OCI-LY7 (cell line): ENCODE results near the gene EFHD1. TPM values are rescaled to one million over a fixed set of nuclear protein-coding genes. Genes with fewer than 3 reads are reported as not detected.

Experiments used
- BruUV-seq: library from RNA; stranded (reverse); fragments of 400-500 nt; replicated peaks from 2 replicates; lab custom pipeline; 2021; lab: Mats Ljungman, UMichigan
- CTCF ChIA-PET: fragments of 300-600 bp; sonication (Branson Sonifier 250); formaldehyde crosslinking; loops from one replicate; lab custom pipeline; 2022; ENCODE audit warnings: antibody characterized with exemption; ENCODE audit not compliant: unreplicated experiment; lab: Charles Lee
- POLR2A ChIA-PET: fragments of 300-600 bp; sonication (Branson Sonifier 250); formaldehyde crosslinking; loops from one replicate; lab custom pipeline; 2022; ENCODE audit warnings: antibody characterized with exemption; lab: Charles Lee
- DNase-seq: peaks from one replicate; pipeline ENCODE4 v3.0.0-alpha.2; 2015; ENCODE audit warnings: low spot score
- H2AFZ ChIP-seq: fragments of 200-600 bp; sonication (generic), shearing (Covaris generic); 2 replicates; pipeline ENCODE4 v1.6.1; 2014; ENCODE audit warnings: mild to moderate bottlenecking, antibody characterized with exemption, low read length, moderate library complexity
- H3K27ac ChIP-seq: fragments of 200-600 bp; sonication (generic); 2 replicates; pipeline ENCODE4 v1.5.1; 2014; ENCODE audit warnings: mixed run types, low read depth, mild to moderate bottlenecking, moderate library complexity, low read length, inconsistent platforms; ENCODE audit not compliant: poor library complexity, severe bottlenecking
- H3K36me3 ChIP-seq: fragments of 200-600 bp; sonication (generic); 2 replicates; pipeline ENCODE4 v1.6.1; 2014; ENCODE audit warnings: mild to moderate bottlenecking, antibody characterized with exemption, low read length, moderate library complexity, mixed read lengths; ENCODE audit not compliant: insufficient read depth
- H3K4me1 ChIP-seq: fragments of 200-600 bp; sonication (generic); 2 replicates; pipeline ENCODE4 v1.5.1; 2014; ENCODE audit warnings: mild to moderate bottlenecking, low read length; ENCODE audit not compliant: insufficient read depth, poor library complexity, severe bottlenecking
- H3K4me2 ChIP-seq: fragments of 200-600 bp; sonication (generic); 2 replicates; pipeline ENCODE4 v1.6.1; 2014; ENCODE audit warnings: mild to moderate bottlenecking, low read length
- H3K4me3 ChIP-seq: fragments of 200-600 bp; sonication (generic); 2 replicates; pipeline ENCODE4 v1.5.1; 2014; ENCODE audit warnings: mild to moderate bottlenecking, low read depth, low read length; ENCODE audit not compliant: poor library complexity, severe bottlenecking
- H3K79me2 ChIP-seq: fragments of 200-600 bp; sonication (generic); 2 replicates; pipeline ENCODE4 v1.6.1; 2016; ENCODE audit warnings: low read depth, mild to moderate bottlenecking, low read length, moderate library complexity, mixed read lengths; ENCODE audit not compliant: insufficient read depth
- H3K9me2 ChIP-seq: fragments of 200-600 bp; sonication (generic); 2 replicates; pipeline ENCODE4 v1.6.1; 2016; ENCODE audit warnings: mild to moderate bottlenecking, low read length, mixed read lengths; ENCODE audit not compliant: insufficient read depth
- H3K9me3 ChIP-seq: fragments of 200-600 bp; sonication (generic); 2 replicates; pipeline ENCODE4 v1.6.1; 2014; ENCODE audit warnings: mild to moderate bottlenecking, mixed run types, low read length, mixed read lengths
- H4K20me1 ChIP-seq: fragments of 200-600 bp; sonication (generic); 2 replicates; pipeline ENCODE4 v1.6.1; 2014; ENCODE audit warnings: mild to moderate bottlenecking, antibody characterized with exemption, low read length, moderate library complexity, mixed read lengths; ENCODE audit not compliant: insufficient read depth
- CTCF ChIP-seq: fragments of 200-600 bp; sonication (generic); conservative IDR thresholded peaks from 2 replicates; pipeline ENCODE4 v1.5.1; 2014; ENCODE audit warnings: mild to moderate bottlenecking, antibody characterized with exemption, low read length, moderate library complexity, mixed read lengths
- EZH2phosphoT487 ChIP-seq: fragments of 200-600 bp; sonication (generic); IDR thresholded peaks from 2 replicates; pipeline ENCODE4 v1.6.1; 2018; ENCODE audit warnings: low read depth, borderline replicate concordance, mild to moderate bottlenecking, mixed run types, antibody characterized with exemption, low read length, moderate library complexity, mixed read lengths
- intact Hi-C: fragments of 100-400 bp; cut with micrococcal nuclease; formaldehyde crosslinking; loops from one replicate; pipeline ENCODE4 v1.10.0; 2022; ENCODE audit not compliant: unreplicated experiment
- total RNA-seq, 2 experiments: library from RNA; depleted of rRNA in 1 of 2; stranded (reverse); fragments of >200 nt in 1 of 2; shearing (Covaris generic) in 1 of 2; gene quantifications; 2 replicates each; pipeline ENCODE4 v1.2.3, GENCODE V29; 2014 to 2022

EFHD1 gene
- total RNA-seq, 2 experiments from 2014 or later, result not detected

GRCh38 chr2:232641153-232641848, 7.9 kb downstream of the EFHD1 start:
- no peaks in the 10 kb centered on the region for H3K4me1 ChIP-seq
- H3K4me2 ChIP-seq, result no peak overlapping the region
- no peaks in the 10 kb centered on the region for H3K79me2 ChIP-seq
- TF ChIP-seq EZH2phosphoT487 (no peak), CTCF (no peak)
- no peak for DNase-seq
- intact Hi-C loops, result no loop called here
- H3K36me3 ChIP-seq, result no peaks in the 10 kb centered on the region
- H3K4me3 ChIP-seq, result no peak overlapping the region
- H2AFZ ChIP-seq, result no peak overlapping the region
- no TSS peak for BruUV-seq
- H3K9me2 ChIP-seq, result no peaks in the 10 kb centered on the region
- ChIA-PET POLR2A (interaction anchor here (0.9 kb wide), 1 partner anchor 11 kb away, joined by 4 read pairs; no protein-coding TSS in a partner anchor), CTCF (no interaction called here)
- H3K27ac ChIP-seq, result no peak overlapping the region
- no peaks in the 10 kb centered on the region for H3K9me3 ChIP-seq
- no peaks in the 10 kb centered on the region for H4K20me1 ChIP-seq

GRCh38 chr2:232643147-232643425, 9.7 kb downstream of the EFHD1 start:
- no peaks in the 10 kb centered on the region for H4K20me1 ChIP-seq
- no peaks in the 10 kb centered on the region for H3K36me3 ChIP-seq
- H3K27ac ChIP-seq, result no peak overlapping the region
- no peak overlapping the region for H3K4me2 ChIP-seq
- DNase-seq, result no peak
- no peaks in the 10 kb centered on the region for H3K4me1 ChIP-seq
- no peaks in the 10 kb centered on the region for H3K9me2 ChIP-seq
- H3K79me2 ChIP-seq, result no peaks in the 10 kb centered on the region
- CTCF ChIA-PET, result no interaction called here
- no TSS peak for BruUV-seq
- TF ChIP-seq EZH2phosphoT487 (no peak), CTCF (no peak)
- POLR2A ChIA-PET, result no interaction called here
- H2AFZ ChIP-seq, result no peak overlapping the region
- H3K9me3 ChIP-seq, result no peaks in the 10 kb centered on the region
- intact Hi-C loops, result no loop called here
- no peak overlapping the region for H3K4me3 ChIP-seq

- Histone ChIP-seq H3K79me2 (no peaks in the 10 kb centered on the region), H3K4me3 (no peak overlapping the region), H4K20me1 (no peaks in the 10 kb centered on the region), H3K9me2 (no peaks in the 10 kb centered on the region), H3K4me2 (no peak overlapping the region), H3K27ac (no peak overlapping the region), H3K4me1 (no peaks in the 10 kb centered on the region), H3K36me3 (no peaks in the 10 kb centered on the region), H3K9me3 (no peaks in the 10 kb centered on the region), H2AFZ (no peak overlapping the region)
- POLR2A ChIA-PET, result no interaction called here
- no TSS peak for BruUV-seq
- intact Hi-C loops, result no loop called here
- CTCF ChIA-PET, result interaction anchor here (0.6 kb wide), 1 partner anchor 317 kb away, joined by 7 read pairs; no protein-coding TSS in a partner anchor
- no peak for TF ChIP-seq CTCF
- no peak for TF ChIP-seq EZH2phosphoT487
- DNase-seq, result no peak
Observed at GRCh38 chr2:232643813-232644347, 10.5 kb downstream of the EFHD1 start.
